ENCODE results near the gene PPFIA4.

DNA sequence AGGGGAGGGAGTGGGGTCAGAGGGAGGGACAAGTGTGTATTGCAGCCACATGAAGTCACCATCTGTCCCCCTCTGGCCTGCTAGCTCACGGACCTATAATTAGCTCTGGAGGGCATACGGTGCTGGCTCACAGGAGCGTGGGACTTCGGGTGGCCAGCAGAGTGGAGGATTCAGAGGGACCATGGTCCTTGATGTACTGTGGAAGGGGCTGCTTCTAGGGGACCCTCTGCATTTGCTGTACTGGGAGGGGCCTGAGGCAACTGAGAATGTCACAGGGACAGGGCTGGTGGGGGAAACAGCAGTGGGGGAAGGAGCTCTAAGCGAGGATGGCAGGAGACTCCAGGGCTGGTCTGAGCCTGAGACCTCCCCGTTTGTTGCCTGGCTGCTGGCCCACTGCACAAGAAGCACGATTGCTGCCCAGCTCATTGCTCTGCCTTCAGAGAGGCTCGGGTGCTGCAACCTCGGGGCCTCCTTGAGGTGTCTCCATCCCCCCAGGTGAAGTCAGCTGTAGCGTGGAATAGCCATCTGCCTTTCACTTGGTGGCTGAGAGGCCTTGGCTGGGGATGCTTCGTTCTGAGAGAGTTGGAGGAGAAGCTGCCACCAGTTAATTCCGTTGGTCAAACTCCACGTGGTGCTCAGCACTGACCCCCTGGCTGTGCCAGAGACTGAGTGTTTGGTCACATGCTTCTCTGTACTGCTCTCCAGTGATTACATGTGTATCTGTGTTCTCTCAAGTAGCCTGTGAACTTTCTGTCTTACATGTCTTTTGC lies 2.7 kb downstream of the PPFIA4 start:
- TF ChIP-seq, protein P1, sequence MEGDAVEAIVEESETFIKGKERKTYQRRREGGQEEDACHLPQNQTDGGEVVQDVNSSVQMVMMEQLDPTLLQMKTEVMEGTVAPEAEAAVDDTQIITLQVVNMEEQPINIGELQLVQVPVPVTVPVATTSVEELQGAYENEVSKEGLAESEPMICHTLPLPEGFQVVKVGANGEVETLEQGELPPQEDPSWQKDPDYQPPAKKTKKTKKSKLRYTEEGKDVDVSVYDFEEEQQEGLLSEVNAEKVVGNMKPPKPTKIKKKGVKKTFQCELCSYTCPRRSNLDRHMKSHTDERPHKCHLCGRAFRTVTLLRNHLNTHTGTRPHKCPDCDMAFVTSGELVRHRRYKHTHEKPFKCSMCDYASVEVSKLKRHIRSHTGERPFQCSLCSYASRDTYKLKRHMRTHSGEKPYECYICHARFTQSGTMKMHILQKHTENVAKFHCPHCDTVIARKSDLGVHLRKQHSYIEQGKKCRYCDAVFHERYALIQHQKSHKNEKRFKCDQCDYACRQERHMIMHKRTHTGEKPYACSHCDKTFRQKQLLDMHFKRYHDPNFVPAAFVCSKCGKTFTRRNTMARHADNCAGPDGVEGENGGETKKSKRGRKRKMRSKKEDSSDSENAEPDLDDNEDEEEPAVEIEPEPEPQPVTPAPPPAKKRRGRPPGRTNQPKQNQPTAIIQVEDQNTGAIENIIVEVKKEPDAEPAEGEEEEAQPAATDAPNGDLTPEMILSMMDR (IDR thresholded peaks at IDR 0.05) = no peak
- TF ChIP-seq POLR2A (IDR thresholded peaks at IDR 0.05) = no peak
